Activated effector memory CD4-positive, alpha-beta T cell treated with anti-CD3 and anti-CD28 coated beads, Interleukin-2, amount 50 U/mL, for 16 hours (primary cell): ENCODE results near the gene KIF3B.
"Not testable (repeated sequence)": the region's sequence is repeated elsewhere in the genome, so short reads cannot be mapped to it uniquely, and the experiment has no call there.

Experiments
- DNase-seq: peaks from one replicate; pipeline ENCODE4 v3.0.0-alpha.2; 2020

KIF3B gene

GRCh38 chr20:32357869-32358631, 80.6 kb downstream of the KIF3B start, which contains the start of gene ASXL1:
Gene ASXL1 (plus strand): TSS chr20:32358331. CDS start chr20:32358776, 445 bp downstream.
- DNase-seq = peak; percentile 98

- no peak for DNase-seq
These were observed 81.1 kb downstream of the KIF3B start for GRCh38 chr20:32358632-32358882.

- DNase-seq = peak; percentile 92
These were observed 81.6 kb downstream of the KIF3B start for GRCh38 chr20:32358883-32359632.

GRCh38 chr20:32359633-32360332, 82.3 kb downstream of the KIF3B start:
- DNase-seq = no peak

- no peak for DNase-seq
These were observed 82.8 kb downstream of the KIF3B start for GRCh38 chr20:32360333-32360634.

GRCh38 chr20:32362901-32363364, 85.5 kb downstream of the KIF3B start:
- no peak for DNase-seq

GRCh38 chr20:32363492-32363891, 86.0 kb downstream of the KIF3B start:
- no peak for DNase-seq

GRCh38 chr20:32364554-32365208, 87.2 kb downstream of the KIF3B start:
- no peak for DNase-seq

- DNase-seq = no peak
These were observed 88.1 kb downstream of the KIF3B start for GRCh38 chr20:32365564-32365963.

- DNase-seq = no peak
These were observed 88.9 kb downstream of the KIF3B start for GRCh38 chr20:32366380-32366779.

- no peak for DNase-seq
These were observed 90.9 kb downstream of the KIF3B start for GRCh38 chr20:32368323-32368722.

- no peak for DNase-seq
These were observed 91.5 kb downstream of the KIF3B start for GRCh38 chr20:32368925-32369324.

GRCh38 chr20:32370897-32371296, 93.4 kb downstream of the KIF3B start:
- no peak for DNase-seq

- DNase-seq = no peak
These were observed 101.0 kb downstream of the KIF3B start for GRCh38 chr20:32378461-32378860.

GRCh38 chr20:32380037-32380436, 102.6 kb downstream of the KIF3B start:
- DNase-seq = not testable (repeated sequence)

GRCh38 chr20:32380745-32381144, 103.3 kb downstream of the KIF3B start:
- no peak for DNase-seq

- DNase-seq = no peak
These were observed 104.9 kb downstream of the KIF3B start for GRCh38 chr20:32382102-32382950.

- not testable (repeated sequence) for DNase-seq
These were observed 106.0 kb downstream of the KIF3B start for GRCh38 chr20:32383441-32383840.
